GM21723 (cell line): ENCODE results near the gene CNTNAP4.

Experiments used
- ATAC-seq: cut with Tn5 transposase; IDR thresholded peaks from one replicate; pipeline ENCODE4 v1.9.1; 2021; ENCODE audit warnings: mild to moderate bottlenecking, moderate library complexity; ENCODE audit not compliant: unreplicated experiment

The CNTNAP4 gene

GRCh38 chr16:76387994-76388393 lies 110.8 kb downstream of the CNTNAP4 start:
- ATAC-seq = no peak

DNA sequence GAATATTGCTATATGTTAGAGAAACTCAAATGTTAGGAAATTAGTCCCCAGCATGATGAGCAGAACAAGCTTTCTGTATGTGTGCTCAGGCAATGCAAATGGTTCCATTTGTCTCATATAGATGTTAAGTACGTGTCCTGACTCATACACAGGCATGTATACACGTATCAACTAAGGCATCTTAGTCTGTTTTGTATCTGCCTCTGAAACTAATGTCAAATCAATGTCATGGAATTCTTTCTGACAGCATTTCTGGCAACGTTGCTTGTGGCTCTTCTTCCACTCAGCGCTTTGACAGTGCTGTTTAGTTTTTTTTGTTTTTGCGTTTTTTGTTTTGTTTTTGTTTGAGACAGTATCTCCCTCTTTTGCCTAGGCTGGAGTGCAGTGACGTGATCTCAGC lies 111.9 kb downstream of the CNTNAP4 start:
- no peak for ATAC-seq

GRCh38 chr16:76390476-76390875 lies 113.3 kb downstream of the CNTNAP4 start:
- no peak for ATAC-seq

DNA sequence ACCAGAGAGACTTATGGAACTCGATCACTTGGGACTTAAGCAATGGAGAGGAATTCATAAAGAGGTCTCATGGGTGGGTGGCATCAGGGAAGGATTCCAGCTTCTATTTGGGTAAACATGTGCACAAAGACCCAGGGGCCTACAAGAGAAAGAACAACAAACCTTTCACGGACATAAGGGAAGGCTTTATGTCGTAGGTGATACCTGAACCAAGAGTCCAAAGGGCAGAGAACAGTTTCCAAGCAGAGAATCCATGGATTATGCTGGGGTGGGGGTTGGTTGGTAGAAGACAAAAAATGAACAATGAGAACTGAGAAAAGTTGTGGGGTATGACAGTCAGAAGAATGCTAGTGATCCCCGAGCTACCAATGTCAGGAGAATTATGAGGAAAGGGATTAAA lies 119.8 kb downstream of the CNTNAP4 start:
- ATAC-seq = no peak

DNA sequence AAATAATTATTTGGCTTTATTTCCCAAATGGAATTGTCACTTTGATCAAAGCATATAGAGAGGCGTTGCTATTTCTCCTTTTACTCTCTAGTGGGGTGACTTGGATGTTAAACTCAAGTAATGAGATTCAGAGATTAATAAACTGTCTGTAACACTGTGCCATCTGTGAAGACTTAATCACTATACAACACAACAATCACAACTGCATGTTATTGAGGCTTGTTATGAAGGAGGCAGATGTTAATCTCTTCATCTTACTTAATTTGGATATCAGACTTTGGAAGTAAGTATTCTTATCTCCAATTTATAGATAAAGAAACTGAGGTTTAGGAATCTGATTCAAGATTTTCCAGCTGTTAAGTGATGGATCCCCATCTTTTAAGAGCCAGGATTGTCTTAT lies 132.5 kb downstream of the CNTNAP4 start:
- ATAC-seq = no peak

- ATAC-seq = no peak
Measured at GRCh38 chr16:76421571-76421970, 144.4 kb downstream of the CNTNAP4 start.

GRCh38 chr16:76428858-76429257 lies 151.7 kb downstream of the CNTNAP4 start:
- no peak for ATAC-seq

DNA sequence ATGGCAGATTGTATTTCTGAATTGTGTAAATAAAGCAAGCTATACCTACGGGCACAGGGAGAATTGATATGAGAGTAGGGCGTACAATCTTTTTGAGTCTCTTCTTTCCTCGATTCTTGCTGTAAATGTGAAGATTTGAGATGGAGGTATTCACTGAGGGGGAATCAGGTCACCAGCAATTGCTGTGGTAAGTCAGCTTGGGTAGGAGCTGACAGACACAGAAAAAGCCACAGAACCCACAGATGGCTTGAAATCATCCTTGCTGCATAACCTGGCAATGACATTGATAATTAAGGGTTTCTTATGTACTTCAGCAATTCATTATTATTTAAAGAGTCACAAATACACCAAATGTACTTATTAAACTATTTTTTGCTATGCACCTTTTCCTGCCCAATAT lies 164.2 kb downstream of the CNTNAP4 start:
- no peak for ATAC-seq

- no peak for ATAC-seq
Measured at GRCh38 chr16:76441876-76442275, 164.7 kb downstream of the CNTNAP4 start.

GRCh38 chr16:76443973-76444372 lies 166.8 kb downstream of the CNTNAP4 start:
- no peak for ATAC-seq

- no peak for ATAC-seq
Measured at GRCh38 chr16:76444832-76445231, 167.6 kb downstream of the CNTNAP4 start.

DNA sequence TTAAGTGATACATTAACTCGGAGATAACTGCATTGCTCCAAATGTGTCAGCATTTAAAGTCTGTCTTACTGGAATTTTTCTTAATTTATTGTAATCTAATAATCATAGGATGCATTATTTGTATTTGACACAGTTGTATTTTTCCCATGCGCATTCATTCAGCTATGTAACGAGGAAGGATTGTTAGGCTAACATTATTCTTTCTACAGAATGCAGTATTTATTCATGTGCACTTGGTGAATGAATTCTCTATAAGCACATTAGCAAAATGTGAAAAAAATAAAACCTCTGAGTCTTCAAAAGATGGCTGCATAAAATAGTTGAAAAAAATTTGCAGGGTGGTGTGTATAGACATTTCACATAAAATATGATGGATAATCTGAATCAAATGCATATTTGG lies 168.6 kb downstream of the CNTNAP4 start:
- ATAC-seq = no peak

DNA sequence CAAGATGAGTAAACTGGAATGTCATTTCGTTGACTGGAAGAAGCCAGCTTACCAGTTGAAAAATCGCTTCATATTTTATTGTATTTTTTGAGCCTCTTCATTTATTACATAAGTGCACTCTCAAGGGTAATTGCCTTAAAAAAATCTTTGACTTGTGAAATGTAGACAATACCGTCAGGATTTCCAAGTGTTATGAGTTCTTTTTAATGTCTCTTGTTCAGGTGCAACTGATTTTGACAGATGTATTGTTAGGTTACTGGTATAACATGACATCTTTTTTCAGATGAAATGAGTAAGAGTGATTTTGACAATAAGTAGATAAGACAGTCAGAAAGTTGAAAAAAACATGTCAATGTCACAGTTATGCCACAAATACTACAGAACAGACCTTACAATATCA lies 169.1 kb downstream of the CNTNAP4 start:
- ATAC-seq = no peak

GRCh38 chr16:76450890-76451289 lies 173.7 kb downstream of the CNTNAP4 start:
- ATAC-seq = no peak

DNA sequence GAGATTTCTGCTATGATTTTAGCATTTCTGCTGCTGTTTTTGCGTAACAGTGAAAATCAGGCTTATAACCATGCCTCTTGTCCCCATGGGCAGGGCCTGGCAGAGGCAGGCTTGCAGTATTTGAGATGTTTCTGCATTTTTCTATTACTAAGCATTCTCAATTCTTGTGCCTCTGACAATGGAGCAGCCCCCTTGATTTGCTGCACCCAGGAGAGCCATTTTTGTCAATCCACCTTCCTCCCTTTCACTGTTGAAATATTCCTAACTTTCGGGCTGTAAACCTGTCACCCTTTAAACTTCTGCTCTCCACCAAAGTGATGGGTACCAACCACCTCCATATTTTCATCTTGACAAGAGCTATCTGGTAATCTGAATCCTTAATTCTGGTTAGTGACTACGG lies 178.1 kb downstream of the CNTNAP4 start:
- ATAC-seq = no peak

GRCh38 chr16:76456016-76456415 lies 178.8 kb downstream of the CNTNAP4 start:
- no peak for ATAC-seq

DNA sequence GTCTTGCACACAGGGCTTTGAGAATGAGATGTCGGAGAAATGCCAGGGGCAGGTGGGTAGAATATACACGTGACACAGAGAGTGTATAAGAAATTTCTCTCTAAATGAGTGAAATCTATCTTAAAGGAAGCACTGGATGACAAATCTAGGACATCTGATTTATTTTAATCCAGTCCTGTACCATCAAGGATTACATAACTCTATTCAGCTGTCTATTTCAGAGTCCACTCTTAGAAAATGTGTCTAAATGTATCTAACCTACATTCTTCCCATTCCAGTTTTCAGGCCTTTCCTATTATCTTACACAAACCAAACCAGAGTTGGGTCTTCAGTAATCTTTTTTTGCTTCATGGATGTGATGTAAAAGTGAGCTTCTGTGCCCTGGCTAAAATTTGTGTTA lies 181.9 kb downstream of the CNTNAP4 start:
- ATAC-seq = no peak

- no peak for ATAC-seq
Measured at GRCh38 chr16:76461836-76462235, 184.6 kb downstream of the CNTNAP4 start.

DNA sequence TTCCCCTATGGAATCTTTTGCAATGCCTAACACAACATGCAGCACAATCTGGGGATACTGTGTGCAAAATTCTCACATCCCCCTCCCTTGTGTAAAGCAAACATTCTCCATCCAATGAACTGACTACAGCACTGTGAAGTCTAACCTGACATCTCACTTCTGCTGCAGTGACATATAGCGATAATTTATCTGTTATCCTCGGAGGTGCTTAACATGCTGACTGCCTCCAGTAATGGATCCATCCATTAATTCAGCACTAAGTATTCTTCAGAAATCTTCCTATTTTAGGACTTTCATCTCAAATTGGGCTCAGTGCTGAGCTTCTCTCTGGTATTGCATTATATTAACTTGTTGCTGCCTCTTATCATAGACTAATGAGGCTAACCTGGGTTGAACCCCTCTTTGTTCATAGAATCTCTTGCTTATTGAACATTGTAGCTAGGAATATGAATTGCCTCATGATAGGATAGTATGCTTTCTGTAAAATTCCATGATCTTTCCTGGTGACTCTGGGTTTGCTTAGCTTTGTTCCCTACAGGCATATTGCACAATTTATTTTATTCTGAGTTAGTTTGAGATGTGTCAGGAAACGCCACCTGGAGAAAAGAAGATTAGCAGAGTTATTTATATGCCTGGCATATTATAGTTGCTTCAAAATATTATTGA lies 187.9 kb downstream of the CNTNAP4 start:
- ATAC-seq = no peak

DNA sequence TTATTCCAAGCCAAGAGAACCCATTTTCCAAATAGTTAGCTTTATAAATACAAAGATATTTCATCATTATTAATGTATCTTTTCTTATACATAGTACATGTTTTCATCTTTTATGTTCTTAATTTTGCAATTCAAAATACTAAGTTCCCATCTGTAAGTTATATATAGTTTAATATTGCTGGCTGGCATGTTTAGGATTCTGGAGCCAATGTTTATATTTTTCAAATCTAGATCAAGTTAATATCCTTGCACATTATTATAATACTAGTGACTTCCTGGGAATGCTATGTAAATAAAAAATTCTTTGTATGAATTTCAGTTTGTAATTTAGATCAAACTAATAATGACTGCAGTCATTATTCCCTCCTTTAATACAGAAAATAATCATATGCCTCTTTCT lies 189.7 kb downstream of the CNTNAP4 start:
- ATAC-seq = no peak

GRCh38 chr16:76474048-76474447 lies 196.8 kb downstream of the CNTNAP4 start:
- ATAC-seq = no peak

- ATAC-seq = no peak
Measured at GRCh38 chr16:76478105-76478504, 200.9 kb downstream of the CNTNAP4 start.

- no peak for ATAC-seq
Measured at GRCh38 chr16:76483307-76483909, 206.2 kb downstream of the CNTNAP4 start.
